Brain microvascular endothelial cell (primary cell): ENCODE results near the gene PHYKPL.

Experiments
- DNase-seq: peaks from one replicate; pipeline ENCODE4 v3.0.0-alpha.2; 2020
- H3K27ac ChIP-seq: fragments of 250-450 bp; sonication (Bioruptor Pico); 2 replicates; pipeline ENCODE4 v1.5.1; 2020; ENCODE audit warnings: mild to moderate bottlenecking, moderate library complexity
- H3K27me3 ChIP-seq: fragments of 250-450 bp; sonication (Bioruptor Pico); replicated peaks from 2 replicates; pipeline ENCODE4 v1.5.1; 2020; ENCODE audit warnings: mild to moderate bottlenecking
- H3K36me3 ChIP-seq: fragments of 250-450 bp; sonication (Bioruptor Pico); replicated peaks from 2 replicates; pipeline ENCODE4 v1.5.1; 2020; ENCODE audit warnings: mild to moderate bottlenecking
- H3K4me3 ChIP-seq: 2 replicates; pipeline ENCODE4 v1.5.1; 2011; ENCODE audit warnings: low read depth, mild to moderate bottlenecking, control low read depth, low read length, moderate library complexity
- in situ Hi-C: cut with HindIII; loops from 2 replicates; pipeline ENCODE4 v1.10.0; 2017; ENCODE audit warnings: low sequenced_read_pairs, low pct_ligation_motif_present
- TF ChIP-seq, protein P1 (sequence below): IDR thresholded peaks from 2 replicates; pipeline ENCODE4 v1.5.1; 2011; ENCODE audit warnings: low read depth, mild to moderate bottlenecking, moderate library complexity, low read length, control low read depth, inconsistent platforms; ENCODE audit errors: missing control alignments

The PHYKPL gene

DNA sequence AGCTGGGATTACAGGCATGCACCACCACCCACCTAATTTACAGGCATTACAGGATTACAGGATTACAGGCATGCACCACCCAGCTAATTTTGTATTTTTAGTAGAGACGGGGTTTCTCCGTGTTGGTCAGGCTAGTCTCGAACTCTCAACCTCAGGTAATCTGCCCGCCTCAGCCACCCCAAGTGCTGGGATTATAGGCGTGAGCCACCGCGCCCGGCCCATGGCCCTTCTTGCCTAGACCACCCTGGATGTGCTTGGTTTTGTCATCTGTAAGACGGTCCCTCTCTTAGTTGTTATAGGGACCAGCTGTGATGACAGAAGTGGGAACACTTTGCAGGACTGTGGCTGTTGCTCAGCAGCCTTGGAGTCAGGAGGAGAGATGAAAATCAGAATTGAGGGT is 3.5 kb upstream of the PHYKPL start:
- Histone ChIP-seq H3K27ac (no peak overlapping the region), H3K36me3 (no peaks in the 10 kb centered on the region), H3K27me3 (no peaks in the 10 kb centered on the region), H3K4me3 (no peak overlapping the region)
- no peak for DNase-seq
- TF ChIP-seq, protein P1, sequence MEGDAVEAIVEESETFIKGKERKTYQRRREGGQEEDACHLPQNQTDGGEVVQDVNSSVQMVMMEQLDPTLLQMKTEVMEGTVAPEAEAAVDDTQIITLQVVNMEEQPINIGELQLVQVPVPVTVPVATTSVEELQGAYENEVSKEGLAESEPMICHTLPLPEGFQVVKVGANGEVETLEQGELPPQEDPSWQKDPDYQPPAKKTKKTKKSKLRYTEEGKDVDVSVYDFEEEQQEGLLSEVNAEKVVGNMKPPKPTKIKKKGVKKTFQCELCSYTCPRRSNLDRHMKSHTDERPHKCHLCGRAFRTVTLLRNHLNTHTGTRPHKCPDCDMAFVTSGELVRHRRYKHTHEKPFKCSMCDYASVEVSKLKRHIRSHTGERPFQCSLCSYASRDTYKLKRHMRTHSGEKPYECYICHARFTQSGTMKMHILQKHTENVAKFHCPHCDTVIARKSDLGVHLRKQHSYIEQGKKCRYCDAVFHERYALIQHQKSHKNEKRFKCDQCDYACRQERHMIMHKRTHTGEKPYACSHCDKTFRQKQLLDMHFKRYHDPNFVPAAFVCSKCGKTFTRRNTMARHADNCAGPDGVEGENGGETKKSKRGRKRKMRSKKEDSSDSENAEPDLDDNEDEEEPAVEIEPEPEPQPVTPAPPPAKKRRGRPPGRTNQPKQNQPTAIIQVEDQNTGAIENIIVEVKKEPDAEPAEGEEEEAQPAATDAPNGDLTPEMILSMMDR = no peak
- in situ Hi-C loops = no loop called here

DNA sequence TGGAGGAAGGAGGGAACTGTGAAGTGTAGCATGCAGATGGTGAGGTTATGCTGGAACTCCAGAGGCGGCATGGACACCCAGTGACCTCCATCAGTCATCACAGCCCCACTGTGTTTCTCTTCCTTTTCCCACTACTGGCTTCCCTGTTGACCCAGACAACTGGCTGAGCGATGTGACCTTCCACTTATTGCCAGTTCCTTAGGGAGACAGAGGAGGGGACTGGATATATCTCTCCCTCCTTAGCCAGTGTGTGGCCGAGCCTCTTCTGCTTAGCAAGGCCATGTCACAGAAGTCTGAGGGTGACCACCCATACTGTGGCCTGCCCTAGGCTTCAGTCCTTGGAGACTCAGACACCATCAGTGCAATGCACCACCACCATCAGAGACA is 3.0 kb upstream of the PHYKPL start:
- DNase-seq = no peak
- H3K36me3 ChIP-seq = peaks cover 2% of the 10 kb centered on the region
- no peaks in the 10 kb centered on the region for H3K27me3 ChIP-seq
- H3K27ac ChIP-seq = no peak overlapping the region
- H3K4me3 ChIP-seq = no peak overlapping the region
- TF ChIP-seq, protein P1 = no peak
- in situ Hi-C loops = no loop called here

DNA sequence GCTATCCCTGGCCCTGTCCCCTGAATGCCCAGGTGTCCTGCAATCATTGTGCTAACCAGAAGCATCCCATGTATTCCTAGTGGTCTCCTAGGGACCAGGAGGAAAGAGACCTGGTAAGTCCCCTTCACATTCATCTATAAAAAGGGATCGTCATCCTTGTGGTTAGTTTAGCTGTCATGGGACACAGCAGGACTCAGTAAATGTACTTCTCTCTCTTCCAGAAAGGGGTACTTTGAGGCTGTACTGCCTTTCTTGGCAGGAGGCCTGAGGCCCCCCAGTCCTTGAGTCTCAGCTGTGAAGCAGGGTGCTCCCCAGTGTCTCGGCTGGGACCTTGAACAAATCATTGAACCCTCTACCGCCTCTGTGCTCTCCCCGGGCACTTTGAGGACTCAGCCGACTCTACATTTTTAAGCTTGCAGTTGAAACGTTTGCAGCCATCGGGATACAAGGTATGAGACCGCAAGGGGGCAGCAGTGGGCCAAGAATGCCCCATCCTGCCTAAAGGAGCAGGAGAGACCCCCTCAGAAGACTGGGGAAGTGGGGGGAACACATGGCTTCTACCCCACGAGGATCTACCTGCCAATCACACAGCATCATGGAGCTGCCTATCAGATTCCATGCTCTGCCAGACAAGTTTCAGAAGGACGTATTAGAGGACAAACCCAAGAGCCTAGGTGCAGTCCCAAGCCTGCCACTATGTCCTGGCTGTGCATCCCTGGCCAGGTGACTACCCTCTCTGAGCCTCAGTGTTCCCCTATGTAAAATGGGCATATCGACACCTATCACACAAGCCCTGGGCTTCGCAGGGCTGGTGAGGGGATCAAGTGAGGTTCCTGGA is 2.4 kb upstream of the PHYKPL start:
- Histone ChIP-seq H3K27me3 (no peaks in the 10 kb centered on the region), H3K36me3 (peaks cover 2% of the 10 kb centered on the region), H3K27ac (no peak overlapping the region), H3K4me3 (no peak overlapping the region)
- TF ChIP-seq, protein P1 = peak; percentile 87
- DNase-seq = peak; percentile 58
- in situ Hi-C loops = no loop called here

DNA sequence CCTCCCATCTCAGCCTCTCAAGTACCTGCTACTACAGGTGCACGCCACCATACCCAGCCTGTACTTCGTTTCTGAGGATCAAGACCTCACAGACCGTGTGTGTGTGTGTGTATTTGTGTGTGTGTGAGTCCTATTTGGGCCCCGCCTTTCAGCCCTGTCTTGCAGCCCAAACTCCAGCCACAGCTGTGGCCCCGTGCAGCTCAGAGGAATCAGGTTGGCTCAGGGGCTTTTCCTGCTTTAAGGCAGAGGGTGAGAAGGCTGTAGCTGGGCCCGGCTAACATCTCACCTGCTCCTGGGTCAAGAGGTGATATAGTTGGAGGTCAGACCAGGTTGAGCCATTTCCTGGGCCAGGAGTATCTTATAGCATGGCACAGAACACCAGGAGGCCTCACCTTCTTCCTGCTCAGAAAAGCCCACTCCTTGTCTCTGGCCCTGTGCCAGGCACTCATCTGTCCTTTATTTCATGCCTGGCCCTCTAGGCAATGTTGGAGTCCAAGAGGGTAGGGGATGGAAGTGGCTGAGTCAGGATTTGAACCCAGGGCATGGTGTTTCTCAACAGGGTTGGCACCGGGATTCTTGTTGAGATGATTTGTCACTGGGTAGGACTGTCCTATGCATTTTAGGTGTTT is 1.6 kb upstream of the PHYKPL start:
- no peak overlapping the region for H3K27ac ChIP-seq
- TF ChIP-seq, protein P1 = no peak
- DNase-seq = no peak
- no peak overlapping the region for H3K4me3 ChIP-seq
- H3K36me3 ChIP-seq = peaks cover 4% of the 10 kb centered on the region
- in situ Hi-C loops = no loop called here
- H3K27me3 ChIP-seq = no peaks in the 10 kb centered on the region

DNA sequence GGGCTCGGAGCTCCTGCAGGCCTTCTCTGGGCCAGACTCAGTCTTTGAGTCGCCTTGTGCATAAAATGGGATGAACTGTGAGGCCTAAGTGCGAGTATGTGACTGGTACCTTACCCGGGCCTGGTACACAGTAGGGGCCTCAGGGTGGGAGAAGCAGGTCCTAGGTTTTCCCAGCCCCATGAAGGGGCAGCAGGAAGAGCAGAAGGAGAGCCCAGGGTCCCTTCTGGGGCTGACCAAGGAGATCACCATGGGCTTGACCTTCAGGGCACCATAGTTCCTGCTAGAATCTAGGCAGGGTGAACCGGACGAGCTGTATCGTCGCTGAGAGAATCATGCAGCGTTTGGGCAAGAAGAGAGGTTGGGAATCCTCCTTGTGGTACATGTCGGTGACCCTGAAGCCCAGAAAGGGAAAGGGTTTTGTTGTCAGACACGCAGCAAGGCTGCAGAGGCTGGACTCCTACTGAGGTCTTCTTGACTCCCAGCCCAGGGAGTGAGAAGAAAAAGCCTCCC is 373 bp upstream of the PHYKPL start:
- Histone ChIP-seq H3K27me3 (no peaks in the 10 kb centered on the region), H3K27ac (peak overlapping the region; percentile 87), H3K36me3 (peaks cover 14% of the 10 kb centered on the region), H3K4me3 (peak overlapping the region; percentile 85)
- TF ChIP-seq, protein P1 = no peak
- in situ Hi-C loops = no loop called here
- no peak for DNase-seq
